ENCODE measurements around the gene CDH8. TPM values are rescaled to one million over a fixed set of nuclear protein-coding genes. Genes with fewer than 3 reads are reported as not detected.

CDH8 gene
- total RNA-seq, 1 experiment from 2014 or later: 5.7 TPM

- no peak overlapping the region for H2AFZ ChIP-seq (ENCODE audit: low read length)
- H3K9me3 ChIP-seq (ENCODE audit: low read length): no peaks in the 10 kb centered on the region
- H3K79me2 ChIP-seq (ENCODE audit: low read length): no peaks in the 10 kb centered on the region
- DNase-seq (no peak), ATAC-seq (no peak)
- no peaks in the 10 kb centered on the region for H4K20me1 ChIP-seq (ENCODE audit: low read length)
- H3K4me1 ChIP-seq (ENCODE audit: insufficient read depth, low read length): no peaks in the 10 kb centered on the region
- H3F3A ChIP-seq (ENCODE audit: low read length, unreplicated experiment): no peaks in the 10 kb centered on the region
- H3K4me2 ChIP-seq (ENCODE audit: low read length): no peak overlapping the region
- no peak overlapping the region for H3K27ac ChIP-seq (ENCODE audit: low read length)
- intact Hi-C loops (cut with micrococcal nuclease): no loop called here
- TF ChIP-seq CTCF (conservative IDR thresholded peaks at IDR 0.05; ENCODE audit: low read depth, low read length): no peak
- TF ChIP-seq EZH2 (IDR thresholded peaks at IDR 0.05; ENCODE audit: low read length, unreplicated experiment): no peak
- TF ChIP-seq EZH2phosphoT487 (IDR thresholded peaks at IDR 0.05; ENCODE audit: borderline replicate concordance, low read length): no peak
- H3K4me3 ChIP-seq (ENCODE audit: low read length): no peak overlapping the region
- POLR2A ChIA-PET (ENCODE audit: unreplicated experiment): no interaction called here
- no peak overlapping the region for H3K9ac ChIP-seq (ENCODE audit: low read length)
- H3K36me3 ChIP-seq (ENCODE audit: low read depth, low read length): no peaks in the 10 kb centered on the region
- no peaks in the 10 kb centered on the region for H3K9me2 ChIP-seq (replicated peaks; ENCODE audit: low read length)
- peaks cover 3% of the 10 kb centered on the region; the same call in 1 of the 2 replicates for H3K27me3 ChIP-seq (ENCODE audit: low read length)
- CTCF ChIA-PET: no interaction called here
- BruUV-seq (replicated peaks): no TSS peak
Measured at GRCh38 chr16:61957075-61957855, 79.0 kb downstream of the CDH8 start.

- H3K4me3 ChIP-seq (ENCODE audit: low read length): no peak overlapping the region
- H3K9ac ChIP-seq (ENCODE audit: low read length): no peak overlapping the region
- no peaks in the 10 kb centered on the region for H3K79me2 ChIP-seq (ENCODE audit: low read length)
- H3K36me3 ChIP-seq (ENCODE audit: low read depth, low read length): no peaks in the 10 kb centered on the region
- no peak overlapping the region for H3K27ac ChIP-seq (ENCODE audit: low read length)
- ATAC-seq (no peak), DNase-seq (no peak)
- no peaks in the 10 kb centered on the region for H3K9me3 ChIP-seq (ENCODE audit: low read length)
- ChIA-PET CTCF (no interaction called here), POLR2A (ENCODE audit: unreplicated experiment) (no interaction called here)
- H3K27me3 ChIP-seq (ENCODE audit: low read length): peaks cover 3% of the 10 kb centered on the region; the same call in 1 of the 2 replicates
- H3F3A ChIP-seq (ENCODE audit: low read length, unreplicated experiment): no peaks in the 10 kb centered on the region
- no peak overlapping the region for H2AFZ ChIP-seq (ENCODE audit: low read length)
- H4K20me1 ChIP-seq (ENCODE audit: low read length): no peaks in the 10 kb centered on the region
- H3K9me2 ChIP-seq (replicated peaks; ENCODE audit: low read length): no peaks in the 10 kb centered on the region
- intact Hi-C loops (cut with micrococcal nuclease): no loop called here
- TF ChIP-seq EZH2 (IDR thresholded peaks at IDR 0.05; ENCODE audit: low read length, unreplicated experiment): no peak
- BruUV-seq (replicated peaks): no TSS peak
- H3K4me2 ChIP-seq (ENCODE audit: low read length): no peak overlapping the region
- no peaks in the 10 kb centered on the region for H3K4me1 ChIP-seq (ENCODE audit: insufficient read depth, low read length)
Measured at GRCh38 chr16:61952841-61953240, 83.4 kb downstream of the CDH8 start.

- no peak overlapping the region for H2AFZ ChIP-seq (ENCODE audit: low read length)
- H3K4me2 ChIP-seq (ENCODE audit: low read length): no peak overlapping the region
- no TSS peak for BruUV-seq (replicated peaks)
- no peaks in the 10 kb centered on the region for H3K9me3 ChIP-seq (ENCODE audit: low read length)
- H4K20me1 ChIP-seq (ENCODE audit: low read length): no peaks in the 10 kb centered on the region
- POLR2A ChIA-PET (ENCODE audit: unreplicated experiment): no interaction called here
- ATAC-seq: no peak
- no peaks in the 10 kb centered on the region for H3F3A ChIP-seq (ENCODE audit: low read length, unreplicated experiment)
- no peaks in the 10 kb centered on the region for H3K4me1 ChIP-seq (ENCODE audit: insufficient read depth, low read length)
- no peak for DNase-seq
- no peaks in the 10 kb centered on the region for H3K27me3 ChIP-seq (ENCODE audit: low read length)
- H3K4me3 ChIP-seq (ENCODE audit: low read length): no peak overlapping the region
- no peak overlapping the region for H3K27ac ChIP-seq (ENCODE audit: low read length)
- H3K79me2 ChIP-seq (ENCODE audit: low read length): no peaks in the 10 kb centered on the region
- CTCF ChIA-PET: no interaction called here
- no peaks in the 10 kb centered on the region for H3K9me2 ChIP-seq (replicated peaks; ENCODE audit: low read length)
- no peak overlapping the region for H3K9ac ChIP-seq (ENCODE audit: low read length)
- TF ChIP-seq EZH2phosphoT487 (IDR thresholded peaks at IDR 0.05; ENCODE audit: borderline replicate concordance, low read length) (no peak), CTCF (conservative IDR thresholded peaks at IDR 0.05; ENCODE audit: low read depth, low read length) (no peak), EZH2 (IDR thresholded peaks at IDR 0.05; ENCODE audit: low read length, unreplicated experiment) (no peak)
- no peaks in the 10 kb centered on the region for H3K36me3 ChIP-seq (ENCODE audit: low read depth, low read length)
- intact Hi-C loops (cut with micrococcal nuclease): no loop called here
Measured at GRCh38 chr16:61948414-61948813, 87.8 kb downstream of the CDH8 start.

Measured in PC-3 (cell line).